ENCODE results near the gene DDIT3.

- TF ChIP-seq CTCF (IDR thresholded peaks at IDR 0.05) (no peak), ZFX (IDR thresholded peaks at IDR 0.05; ENCODE audit: borderline replicate concordance) (no peak)
These were observed 1.2 kb downstream of the DDIT3 start for GRCh38 chr12:57518920-57519795.

All from 22Rv1 (cell line).